CD14-positive monocyte (primary cell): Measurements from ENCODE around the gene OR2Y1. TPM values are rescaled to one million over a fixed set of nuclear protein-coding genes. Genes with fewer than 3 reads are reported as not detected.

Source experiments
- DNase-seq, 3 donors: peaks; one replicate each; pipeline ENCODE4 v3.0.0-alpha.2; 2011 to 2022
- H2AFZ ChIP-seq: 2 replicates; pipeline ENCODE4 v1.6.0; 2012; ENCODE audit warnings: mild to moderate bottlenecking, low read depth, low read length, inconsistent platforms; ENCODE audit not compliant: insufficient read depth, poor library complexity, severe bottlenecking
- H3K27ac ChIP-seq, 2 donors: 1 replicate in 1 of 2; 2 replicates in 1 of 2; pipeline ENCODE4 v1.5.1; 2012 to 2013; ENCODE audit warnings: low read length in 2 of 2, control low read depth in 1 of 2, inconsistent platforms in 1 of 2, low read depth in 1 of 2, mild to moderate bottlenecking in 1 of 2
- H3K27me3 ChIP-seq, 2 donors: one replicate each; pipeline versions ENCODE4 v1.6.0 to v1.6.1; 2011 to 2013; ENCODE audit warnings: low read length in 2 of 2; ENCODE audit not compliant: control insufficient read depth in 2 of 2, insufficient read depth in 2 of 2
- H3K36me3 ChIP-seq, 2 donors: replicated peaks in 1 of 2; 1 replicate in 1 of 2; 2 replicates in 1 of 2; pipeline versions ENCODE4 v1.5.1 to v1.6.1; 2012 to 2013; ENCODE audit warnings: low read length in 2 of 2, control low read depth in 1 of 2, inconsistent platforms in 1 of 2, mild to moderate bottlenecking in 1 of 2; ENCODE audit not compliant: insufficient read depth in 2 of 2, control insufficient read depth in 1 of 2
- H3K4me1 ChIP-seq, 2 donors: 1 replicate in 1 of 2; 2 replicates in 1 of 2; pipeline versions ENCODE4 v1.5.1 to v1.6.1; 2012 to 2013; ENCODE audit warnings: low read length in 2 of 2, control low read depth in 1 of 2, inconsistent platforms in 1 of 2, mild to moderate bottlenecking in 1 of 2, moderate library complexity in 1 of 2; ENCODE audit not compliant: insufficient read depth in 2 of 2, control insufficient read depth in 1 of 2
- H3K4me2 ChIP-seq: replicated peaks from 2 replicates; pipeline ENCODE3; 2012; ENCODE audit warnings: low read length, moderate library complexity, mild to moderate bottlenecking; ENCODE audit not compliant: poor library complexity, severe bottlenecking; ENCODE audit errors: extremely low read depth
- H3K4me3 ChIP-seq, 3 experiments: fragments of 200-600 bp in 1 of 3; sonication (generic) in 1 of 3; replicated peaks in 1 of 3; 1 replicate in 2 of 3; 2 replicates in 1 of 3; pipeline ENCODE4 v1.5.1; 2011 to 2013; ENCODE audit warnings: low read length in 3 of 3, mild to moderate bottlenecking in 3 of 3, control low read depth in 2 of 3, low read depth in 2 of 3, inconsistent platforms in 1 of 3, moderate library complexity in 1 of 3
- H3K79me2 ChIP-seq: 2 replicates; pipeline ENCODE4 v1.6.0; 2012; ENCODE audit warnings: mild to moderate bottlenecking, control low read depth, inconsistent platforms, low read length, moderate library complexity; ENCODE audit not compliant: insufficient read depth
- H3K9ac ChIP-seq: 2 replicates; pipeline ENCODE4 v1.6.0; 2017; ENCODE audit warnings: low read length, mild to moderate bottlenecking; ENCODE audit not compliant: insufficient read depth, poor library complexity, severe bottlenecking
- H3K9me3 ChIP-seq, 2 donors: replicated peaks in 1 of 2; 1 replicate in 1 of 2; 2 replicates in 1 of 2; pipeline versions ENCODE4 v1.5.1 to v1.6.1; 2012 to 2013; ENCODE audit warnings: low read length in 2 of 2, control low read depth in 1 of 2; ENCODE audit not compliant: control insufficient read depth in 1 of 2, insufficient read depth in 1 of 2
- H4K20me1 ChIP-seq: 2 replicates; pipeline ENCODE4 v1.6.0; 2012; ENCODE audit warnings: mild to moderate bottlenecking, low read length, control low read depth, moderate library complexity; ENCODE audit not compliant: insufficient read depth
- H3K27ac Mint-ChIP-seq, 7 donors: one replicate each; pipeline ENCODE4 v1.8.0; 2020; ENCODE audit warnings: mild to moderate bottlenecking in 7 of 7, mixed read lengths in 7 of 7, moderate library complexity in 6 of 7, inconsistent platforms in 2 of 7
- H3K27me3 Mint-ChIP-seq, 3 donors: one replicate each; pipeline ENCODE4 v1.8.0; 2021 to 2022; ENCODE audit warnings: low read depth in 3 of 3, mild to moderate bottlenecking in 3 of 3, mixed read lengths in 3 of 3, moderate library complexity in 3 of 3, inconsistent platforms in 1 of 3
- H3K36me3 Mint-ChIP-seq, 2 donors: one replicate each; pipeline ENCODE4 v1.8.0; 2020; ENCODE audit warnings: mixed read lengths in 2 of 2, inconsistent platforms in 1 of 2, mild to moderate bottlenecking in 1 of 2
- H3K4me1 Mint-ChIP-seq: one replicate; pipeline ENCODE4 v1.8.0; 2020; ENCODE audit warnings: mild to moderate bottlenecking, mixed read lengths
- H3K4me3 Mint-ChIP-seq, 2 donors: one replicate each; pipeline ENCODE4 v1.8.0; 2020; ENCODE audit warnings: mild to moderate bottlenecking in 2 of 2, mixed read lengths in 2 of 2, moderate library complexity in 1 of 2
- H3K9me3 Mint-ChIP-seq, 7 donors: one replicate each; pipeline ENCODE4 v1.8.0; 2020 to 2022; ENCODE audit warnings: mixed read lengths in 7 of 7, mild to moderate bottlenecking in 6 of 7, moderate library complexity in 6 of 7, inconsistent platforms in 2 of 7
- WGBS: methylation state at CpG from one replicate; pipeline ENCODE4 v1.1.5; 2013; ENCODE audit warnings: missing lambda C conversion rate; ENCODE audit not compliant: insufficient coverage; 5-methylcytosine and 5-hydroxymethylcytosine counted together
- intact Hi-C, 2 donors: fragments of 100-400 bp; cut with micrococcal nuclease; formaldehyde crosslinking; loops; one replicate each; pipeline versions ENCODE4 v1.15.0 to v1.15.1; 2023
- polyA plus RNA-seq, 3 donors: library from polyadenylated mRNA; depleted of rRNA in 1 of 3; unstranded in 2 of 3; stranded (reverse) in 1 of 3; fragments of 300-500 nt in 2 of 3; fragments of >200 nt in 1 of 3; fragmentation: Illumina TruSeq in 2 of 3; gene quantifications; 1 replicate in 2 of 3; 2 replicates in 1 of 3; pipeline ENCODE4 v1.2.3, GENCODE V29; 2012 to 2021
- TF ChIP-seq, protein P1 (sequence below): fragments of 200-600 bp; IDR thresholded peaks from one replicate; pipeline ENCODE4 v1.8.0; 2022; ENCODE audit warnings: antibody characterized with exemption, mild to moderate bottlenecking

The OR2Y1 gene
- polyA plus RNA-seq, 3 donors = not detected

DNA sequence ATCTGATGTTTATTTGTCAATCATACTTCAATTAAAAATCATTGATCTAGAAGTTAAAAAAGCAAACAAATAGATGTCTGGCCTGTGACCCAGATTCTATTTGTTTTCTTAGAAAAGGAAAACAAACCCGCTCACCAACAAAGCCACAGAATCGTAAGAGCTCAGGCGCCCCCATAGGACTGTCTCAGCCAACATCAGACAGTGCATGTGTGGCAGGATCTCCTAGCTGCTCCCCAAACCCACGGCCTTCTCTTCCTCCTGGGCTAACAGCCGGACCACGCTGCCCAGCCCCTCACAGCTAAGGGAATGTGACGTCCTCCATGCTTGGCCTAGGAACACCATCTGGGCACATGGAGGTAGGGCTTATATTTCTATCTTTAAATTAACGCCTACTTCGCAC is 19.4 kb downstream of the OR2Y1 start:
- Histone ChIP-seq H3K27ac (no peak overlapping the region), H3K36me3 (no peaks in the 10 kb centered on the region), H3K79me2 (no peaks in the 10 kb centered on the region), H3K9ac (no peak overlapping the region), H4K20me1 (no peaks in the 10 kb centered on the region), H3K4me2 (no peak overlapping the region), H2AFZ (no peak overlapping the region), H3K27me3 (peaks cover 2 to 6% of the 10 kb centered on the region in 2 donors), H3K9me3 (no peaks in the 10 kb centered on the region), H3K4me1 (no peaks in the 10 kb centered on the region), H3K4me3 (no peak overlapping the region)
- WGBS = 100% methylated on average over 3 of the region's 9 CpGs
- H3K36me3 Mint-ChIP-seq = no peaks in the 10 kb centered on the region
- DNase-seq = no peak
- no peak overlapping the region for H3K27ac Mint-ChIP-seq
- no peak overlapping the region for H3K4me3 Mint-ChIP-seq
- H3K4me1 Mint-ChIP-seq = no peaks in the 10 kb centered on the region
- intact Hi-C loops = no loop called here
- H3K27me3 Mint-ChIP-seq = peaks cover 4 to 21% (median 8%) of the 10 kb centered on the region in 3 donors
- no peaks in the 10 kb centered on the region for H3K9me3 Mint-ChIP-seq
- TF ChIP-seq, protein P1, sequence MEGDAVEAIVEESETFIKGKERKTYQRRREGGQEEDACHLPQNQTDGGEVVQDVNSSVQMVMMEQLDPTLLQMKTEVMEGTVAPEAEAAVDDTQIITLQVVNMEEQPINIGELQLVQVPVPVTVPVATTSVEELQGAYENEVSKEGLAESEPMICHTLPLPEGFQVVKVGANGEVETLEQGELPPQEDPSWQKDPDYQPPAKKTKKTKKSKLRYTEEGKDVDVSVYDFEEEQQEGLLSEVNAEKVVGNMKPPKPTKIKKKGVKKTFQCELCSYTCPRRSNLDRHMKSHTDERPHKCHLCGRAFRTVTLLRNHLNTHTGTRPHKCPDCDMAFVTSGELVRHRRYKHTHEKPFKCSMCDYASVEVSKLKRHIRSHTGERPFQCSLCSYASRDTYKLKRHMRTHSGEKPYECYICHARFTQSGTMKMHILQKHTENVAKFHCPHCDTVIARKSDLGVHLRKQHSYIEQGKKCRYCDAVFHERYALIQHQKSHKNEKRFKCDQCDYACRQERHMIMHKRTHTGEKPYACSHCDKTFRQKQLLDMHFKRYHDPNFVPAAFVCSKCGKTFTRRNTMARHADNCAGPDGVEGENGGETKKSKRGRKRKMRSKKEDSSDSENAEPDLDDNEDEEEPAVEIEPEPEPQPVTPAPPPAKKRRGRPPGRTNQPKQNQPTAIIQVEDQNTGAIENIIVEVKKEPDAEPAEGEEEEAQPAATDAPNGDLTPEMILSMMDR = no peak

DNA sequence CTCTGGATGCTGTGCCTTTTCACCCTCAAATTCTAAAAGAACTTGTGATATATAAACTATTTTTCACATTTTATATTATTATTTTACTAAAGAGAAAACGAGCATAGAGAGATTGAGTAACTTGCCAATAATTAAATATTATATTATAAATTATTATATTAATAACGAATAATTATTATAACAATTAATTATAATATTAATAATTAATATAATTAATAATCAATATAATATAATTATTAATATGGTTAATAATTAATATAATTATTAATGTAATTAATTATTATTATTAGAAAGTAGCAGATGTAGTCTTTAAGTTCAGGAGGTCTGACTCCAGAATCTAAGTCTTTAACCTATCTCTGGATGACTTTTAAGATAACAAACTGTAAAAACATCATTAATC is 20.1 kb downstream of the OR2Y1 start:
- no peak overlapping the region for H3K9ac ChIP-seq
- no peaks in the 10 kb centered on the region for H3K36me3 Mint-ChIP-seq
- H3K4me2 ChIP-seq = no peak overlapping the region
- no peak for DNase-seq
- TF ChIP-seq, protein P1 = no peak
- H2AFZ ChIP-seq = no peak overlapping the region
- H4K20me1 ChIP-seq = no peaks in the 10 kb centered on the region
- no CpG with 5 or more reads among the region's 2 CpGs for WGBS
- intact Hi-C loops = no loop called here
- no peaks in the 10 kb centered on the region for H3K9me3 Mint-ChIP-seq
- peaks cover 2 to 6% of the 10 kb centered on the region in 2 donors for H3K27me3 ChIP-seq
- H3K4me3 ChIP-seq = no peak overlapping the region
- H3K79me2 ChIP-seq = no peaks in the 10 kb centered on the region
- H3K27ac Mint-ChIP-seq = no peak overlapping the region
- H3K9me3 ChIP-seq = no peaks in the 10 kb centered on the region
- H3K36me3 ChIP-seq = no peaks in the 10 kb centered on the region
- H3K27ac ChIP-seq = no peak overlapping the region
- no peaks in the 10 kb centered on the region for H3K4me1 Mint-ChIP-seq
- peaks cover 4 to 21% (median 8%) of the 10 kb centered on the region in 3 donors for H3K27me3 Mint-ChIP-seq
- no peaks in the 10 kb centered on the region for H3K4me1 ChIP-seq
- H3K4me3 Mint-ChIP-seq = no peak overlapping the region
